HG03097 (cell line): ENCODE measurements around the gene RPAP2.
A peak's percentile ranks its signal among the peaks of the same experiment; 100 is the strongest.
"Not testable (repeated sequence)": the region's sequence is repeated elsewhere in the genome, so short reads cannot be mapped to it uniquely, and the experiment has no call there.

Source experiments
- ATAC-seq: cut with Tn5 transposase; IDR thresholded peaks from one replicate; pipeline ENCODE4 v1.9.1; 2021; ENCODE audit not compliant: unreplicated experiment, low FRiP score

The RPAP2 gene

GRCh38 chr1:92298573-92299476, at the start of gene RPAP2, which contains the start of gene GLMN:
Gene RPAP2 (plus strand): TSS chr1:92299059. CDS start chr1:92299074, 15 bp downstream.
Gene GLMN (minus strand): TSS chr1:92298987. CDS start chr1:92297999, 988 bp downstream.
- ATAC-seq: peak; percentile 98

- ATAC-seq: not testable (repeated sequence)
Measured at GRCh38 chr1:92254714-92255113, 44.1 kb upstream of the RPAP2 start.

GRCh38 chr1:92259350-92259749, 39.5 kb upstream of the RPAP2 start:
- no peak for ATAC-seq

- no peak for ATAC-seq
Measured at GRCh38 chr1:92262516-92262915, 36.3 kb upstream of the RPAP2 start.

- no peak for ATAC-seq
Measured at GRCh38 chr1:92273039-92273438, 25.8 kb upstream of the RPAP2 start.

- ATAC-seq: no peak
Measured at GRCh38 chr1:92274939-92275338, 23.9 kb upstream of the RPAP2 start.

- no peak for ATAC-seq
Measured at GRCh38 chr1:92276082-92276481, 22.8 kb upstream of the RPAP2 start.

GRCh38 chr1:92277105-92277723, 21.6 kb upstream of the RPAP2 start:
- no peak for ATAC-seq

GRCh38 chr1:92279781-92280180, 19.1 kb upstream of the RPAP2 start:
- not testable (repeated sequence) for ATAC-seq

GRCh38 chr1:92281411-92281810, 17.4 kb upstream of the RPAP2 start:
- not testable (repeated sequence) for ATAC-seq

GRCh38 chr1:92291372-92291999, 7.4 kb upstream of the RPAP2 start:
- ATAC-seq: no peak

GRCh38 chr1:92298213-92298572, 666 bp upstream of the RPAP2 start:
- no peak for ATAC-seq

- no peak for ATAC-seq
Measured at GRCh38 chr1:92299477-92300150, 755 bp downstream of the RPAP2 start.

- ATAC-seq: no peak
Measured at GRCh38 chr1:92301021-92301420, 2.2 kb downstream of the RPAP2 start.

GRCh38 chr1:92306020-92306419, 7.2 kb downstream of the RPAP2 start:
- ATAC-seq: no peak

- ATAC-seq: no peak
Measured at GRCh38 chr1:92307980-92308379, 9.1 kb downstream of the RPAP2 start.

GRCh38 chr1:92310185-92310597, 11.3 kb downstream of the RPAP2 start:
- ATAC-seq: no peak

- no peak for ATAC-seq
Measured at GRCh38 chr1:92314024-92314423, 15.2 kb downstream of the RPAP2 start.

- no peak for ATAC-seq
Measured at GRCh38 chr1:92315766-92316599, 17.1 kb downstream of the RPAP2 start.
